K562 (cell line): ENCODE results near the gene FAM174C. TPM values are rescaled to one million over a fixed set of nuclear protein-coding genes. Genes with fewer than 3 reads are reported as not detected.

Experiments
- ATAC-seq: fragments of 200-7000 bp; cut with Tn5 transposase; 3 replicates; pipeline ENCODE4 v1.9.1; 2020; ENCODE audit warnings: moderate library complexity
- BruUV-seq: library from RNA; stranded (reverse); fragments of 400-500 nt; replicated peaks from 2 replicates; lab custom pipeline; 2021; lab: Mats Ljungman, UMichigan
- CTCF ChIA-PET: fragments of 300-600 bp; formaldehyde crosslinking; extraction: SDS; loops from one replicate; lab custom pipeline; 2021; ENCODE audit warnings: low intra/inter-chr PET ratio; lab: Yijun Ruan, JAX
- POLR2A ChIA-PET: fragments of 300-600, 350-650 bp; sonication (Branson Sonifier 250); formaldehyde crosslinking; extraction: SDS; loops from one replicate; lab custom pipeline; 2021; ENCODE audit warnings: antibody characterized with exemption, inconsistent platforms; lab: Yijun Ruan, JAX
- DNase-seq, 4 experiments: peaks; one replicate each; pipeline versions ENCODE4 v3.0.0 to v3.0.0-alpha.2; 2011 to 2018; ENCODE audit warnings: low spot score in 3 of 4, mixed read lengths in 3 of 4; ENCODE audit errors: extremely low read depth in 1 of 4
- FAIRE-seq: peaks from 2 replicates; lab custom pipeline; 2011; peaks lifted over from hg19 to GRCh38; lab: Jason Lieb, UNC
- H2AFZ ChIP-seq: 2 replicates; pipeline ENCODE4 v1.6.0; 2011; ENCODE audit warnings: low read depth, low read length, control low read depth, inconsistent platforms
- H3K27ac ChIP-seq: fragments of 200-600 bp; 3 replicates; pipeline ENCODE4 v1.8.0; 2011; ENCODE audit warnings: low read depth, mild to moderate bottlenecking, control low read depth, inconsistent platforms, low read length, moderate library complexity, mixed read lengths; ENCODE audit errors: extremely low read depth
- H3K27me3 ChIP-seq, 2 experiments: fragments of 300-600 bp in 1 of 2; 2 replicates in 1 of 2; 3 replicates in 1 of 2; pipeline versions ENCODE4 v1.6.0 to v1.8.0; 2011; ENCODE audit warnings: inconsistent platforms in 2 of 2, low read length in 2 of 2, mild to moderate bottlenecking in 1 of 2, mixed read lengths in 1 of 2, moderate library complexity in 1 of 2; ENCODE audit not compliant: control insufficient read depth in 2 of 2, insufficient read depth in 2 of 2
- H3K36me3 ChIP-seq: fragments of 300-600 bp; 3 replicates; pipeline ENCODE4 v1.8.0; 2011; ENCODE audit warnings: mild to moderate bottlenecking, low read length, inconsistent platforms; ENCODE audit not compliant: control insufficient read depth, insufficient read depth
- H3K4me1 ChIP-seq, 2 experiments: fragments of 200-600 bp in 1 of 2; replicated peaks in 1 of 2; 2 replicates in 1 of 2; 3 replicates in 1 of 2; pipeline versions ENCODE4 v1.5.1 to v1.8.0; 2011; ENCODE audit warnings: inconsistent platforms in 2 of 2, low read length in 2 of 2, mild to moderate bottlenecking in 1 of 2, mixed read lengths in 1 of 2, moderate library complexity in 1 of 2; ENCODE audit not compliant: control insufficient read depth in 2 of 2, insufficient read depth in 2 of 2
- H3K4me2 ChIP-seq: 2 replicates; pipeline ENCODE4 v1.6.1; 2011; ENCODE audit warnings: low read length, control low read depth, inconsistent platforms, mixed read lengths; ENCODE audit not compliant: insufficient read depth
- H3K4me3 ChIP-seq: fragments of 200-600 bp; sonication (generic), shearing (Covaris generic); 2 replicates; pipeline ENCODE4 v1.5.1; 2016; ENCODE audit warnings: control low read depth, inconsistent platforms
- H3K79me2 ChIP-seq: fragments of 200-600 bp; 3 replicates; pipeline ENCODE4 v1.8.0; 2011; ENCODE audit warnings: low read length, inconsistent platforms; ENCODE audit not compliant: control insufficient read depth, insufficient read depth
- H3K9ac ChIP-seq, 2 experiments: 2 replicates each; pipeline versions ENCODE4 v1.6.0 to v1.6.1; 2011; ENCODE audit warnings: low read depth in 2 of 2, low read length in 2 of 2, control low read depth in 1 of 2, inconsistent platforms in 1 of 2, mild to moderate bottlenecking in 1 of 2, mixed read lengths in 1 of 2; ENCODE audit not compliant: insufficient read depth in 1 of 2
- H3K9me1 ChIP-seq: one replicate; pipeline ENCODE4 v1.6.0; 2011; ENCODE audit warnings: inconsistent platforms, mild to moderate bottlenecking, low read length, moderate library complexity; ENCODE audit not compliant: control insufficient read depth, insufficient read depth
- H3K9me3 ChIP-seq: replicated peaks from 2 replicates; pipeline ENCODE4 v1.5.1; 2011; ENCODE audit warnings: low read depth, low read length, inconsistent platforms; ENCODE audit not compliant: control insufficient read depth, insufficient read depth
- H4K20me1 ChIP-seq: replicated peaks from 2 replicates; pipeline ENCODE4 v1.6.1; 2011; ENCODE audit warnings: low read length, inconsistent platforms, mixed read lengths; ENCODE audit not compliant: control insufficient read depth, insufficient read depth
- EGR1 ChIP-seq: fragments of 450-650 bp; conservative IDR thresholded peaks from 2 replicates; pipeline ENCODE4 v1.6.1; 2017; ENCODE audit warnings: mild to moderate bottlenecking
- MLLT1 ChIP-seq, 2 experiments: fragments of 450-650 bp; IDR thresholded peaks; 2 replicates each; pipeline ENCODE4 v1.6.1; 2016
- NR2C1 ChIP-seq, 2 experiments: fragments of 450-650 bp; IDR thresholded peaks; 2 replicates each; pipeline ENCODE4 v1.6.1; 2017; ENCODE audit warnings: mild to moderate bottlenecking in 2 of 2, antibody characterized with exemption in 1 of 2, inconsistent platforms in 1 of 2, missing compliant biosample characterization in 1 of 2, missing genetic modification characterization in 1 of 2
- NR2C2 ChIP-seq, 2 experiments: fragments of 200-800 bp in 1 of 2; sonication (Bioruptor generic) in 1 of 2; sonication (generic) in 1 of 2; formaldehyde crosslinking in 1 of 2; IDR thresholded peaks; 2 replicates each; pipeline versions ENCODE4 v1.6.1 to v1.8.0; 2016 to 2022; ENCODE audit warnings: mild to moderate bottlenecking in 1 of 2, missing compliant biosample characterization in 1 of 2, missing genetic modification characterization in 1 of 2, missing genetic modification reagents in 1 of 2
- PHF8 ChIP-seq: fragments of 200-600 bp; sonication (generic); IDR thresholded peaks from 2 replicates; pipeline ENCODE4 v1.6.1; 2012; ENCODE audit warnings: mixed run types, mild to moderate bottlenecking, inconsistent platforms, low read length, moderate library complexity, borderline replicate concordance
- POLR2B ChIP-seq: fragments of 450-650 bp; IDR thresholded peaks from 2 replicates; pipeline ENCODE4 v1.6.1; 2018; ENCODE audit warnings: low read depth; ENCODE audit not compliant: partially characterized antibody
- WGBS: fragments of 100-300 bp; shearing (Covaris generic); methylation state at CpG from one replicate; pipeline ENCODE4 v1.1.6; 2016; ENCODE audit warnings: low coverage, mixed read lengths; ENCODE audit not compliant: insufficient coverage; ENCODE audit errors: missing lambda C conversion rate; 5-methylcytosine and 5-hydroxymethylcytosine counted together
- in situ Hi-C: fragments of 300-500 bp; cut with MboI; formaldehyde crosslinking; loops from 4 replicates; pipeline ENCODE4 v1.15.0; 2018; ENCODE audit warnings: inconsistent platforms, mixed read lengths
- intact Hi-C: fragments of 100-400 bp; cut with micrococcal nuclease; formaldehyde crosslinking; loops from 2 replicates; pipeline ENCODE4 v1.14.2; 2022
- polyA plus RNA-seq, 8 experiments: library from polyadenylated mRNA; depleted of rRNA in 4 of 8; stranded (reverse) in 5 of 8; unstranded in 3 of 8; fragments of >200 nt; fragmentation: Nextera tagmentation in 2 of 8; fragmentation: Illumina TruSeq in 1 of 8; extraction: Ambion mirVana in 2 of 8; extraction: Trizol in 1 of 8; gene quantifications; 2 replicates each; pipeline versions ENCODE4 v1.2.1 to v1.2.3, GENCODE V29; 2011 to 2014; ENCODE audit warnings: inconsistent platforms in 1 of 8, missing spikeins in 1 of 8
- total RNA-seq, 7 experiments: library from RNA; depleted of rRNA in 6 of 7; stranded (reverse); fragments of >200 nt in 6 of 7; fragmentation: Illumina TruSeq in 2 of 7; extraction: Trizol in 2 of 7; gene quantifications; 2 replicates each; pipeline versions ENCODE4 v1.2.1 to v1.2.3, GENCODE V29; 2011 to 2021; ENCODE audit warnings: low replicate concordance in 1 of 7

FAM174C gene
- total and polyA plus RNA-seq, 9 of the 15 experiments (the other 6 are each of a cell fraction or from before 2014, with no cell fraction given), result 0.66 to 89.6 (median 20.3) TPM

DNA sequence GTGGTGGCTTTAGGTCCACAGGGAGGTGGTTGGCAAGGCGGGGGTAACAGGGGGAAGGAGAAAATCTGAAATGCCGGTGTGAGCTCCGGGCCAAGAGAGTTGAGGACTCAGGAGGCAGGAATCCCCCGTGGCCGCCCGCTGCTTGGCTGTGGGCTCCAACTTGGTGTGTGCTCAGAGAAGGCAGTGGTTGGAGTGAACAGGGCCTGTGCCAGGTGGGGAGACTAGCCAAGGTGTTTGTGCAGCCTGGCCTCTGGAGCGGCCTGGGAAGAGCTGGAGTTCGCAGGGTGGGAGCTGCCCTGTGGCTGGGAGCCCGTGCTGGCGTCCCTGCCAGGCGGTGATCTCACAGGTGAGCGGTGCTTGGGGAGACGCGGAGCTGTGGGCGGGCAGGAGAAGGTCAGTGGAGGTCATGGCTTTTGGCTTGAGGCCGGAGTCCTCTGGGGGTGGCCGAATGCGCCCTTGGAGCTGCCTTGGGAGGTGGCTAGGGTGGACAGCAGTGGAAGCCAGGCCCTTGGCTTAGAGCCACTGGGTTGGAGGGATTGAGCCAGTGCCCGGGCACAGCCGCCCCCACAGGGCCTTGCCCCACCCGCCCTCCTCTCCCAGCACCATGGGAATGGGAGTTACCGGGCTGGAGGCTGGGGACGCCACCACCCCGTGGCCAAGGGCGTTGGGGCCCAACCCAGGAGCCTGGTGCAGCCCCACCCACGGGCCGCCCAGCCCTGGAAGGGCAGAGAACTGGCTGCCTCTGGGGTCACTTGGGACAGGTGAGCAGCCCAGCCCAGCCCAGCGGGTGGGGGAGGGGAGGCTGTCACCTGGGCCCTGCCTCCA is 13.3 kb upstream of the FAM174C start (continued):
- TF ChIP-seq PHF8 (peak; percentile 1; the same call in 1 of the 2 replicates), NR2C2 (CRISPR knock-in tag; IDR thresholded peaks at IDR 0.05) (no peak), NR2C2 (tag; IDR thresholded peaks at IDR 0.05) (peak; percentile 31; the same call in 1 of the 2 replicates)

- no peak overlapping the region for H2AFZ ChIP-seq
- FAIRE-seq (no peak), DNase-seq (no peak), ATAC-seq (no peak)
- H3K4me1 ChIP-seq, result peaks cover 67 to 95% of the 10 kb centered on the region in 2 experiments
- WGBS, result 70% methylated on average over 4 of the region's 21 CpGs
- 0 out of 2 replicates have a peak overlapping the region, but pooled peaks have one; percentile 84 for H3K4me2 ChIP-seq
- H3K9me1 ChIP-seq, result no peaks in the 10 kb centered on the region
- intact Hi-C loops, result no loop called here
- H3K9ac ChIP-seq, result peak overlapping the region; percentile 28 to 92; a peak in 3 of 4 replicates
- TF ChIP-seq EGR1 (peak; percentile 71), POLR2B (no peak), MLLT1 (IDR thresholded peaks at IDR 0.05) (peak in 1 of 2 experiments; percentile 23; a peak in 1 of 4 replicates), NR2C1 (IDR thresholded peaks at IDR 0.05) (no peak), NR2C1 (tag; IDR thresholded peaks at IDR 0.05) (0 out of 2 replicates have a peak, but pooled peaks have one; percentile 32)
- peaks cover 17% of the 10 kb centered on the region for H3K79me2 ChIP-seq
- 0 out of 2 replicates have a peak, but pooled peaks cover 4% of the 10 kb centered on the region for H4K20me1 ChIP-seq
- no peaks in the 10 kb centered on the region for H3K27me3 ChIP-seq
- no peak overlapping the region for H3K4me3 ChIP-seq
- H3K9me3 ChIP-seq, result no peaks in the 10 kb centered on the region
- no TSS peak for BruUV-seq
- H3K36me3 ChIP-seq, result peaks cover 11% of the 10 kb centered on the region; the same call in 2 of the 3 replicates
- ChIA-PET POLR2A (interaction anchor here (1.1 to 2.6 kb wide), 2 partner anchors 10 kb away, joined by 3 to 14 read pairs; no protein-coding TSS in a partner anchor), CTCF (no interaction called here)
- H3K27ac ChIP-seq, result peak overlapping the region; percentile 83; the same call in 1 of the 3 replicates
- in situ Hi-C loops, result no loop called here
These were observed 12.7 kb upstream of the FAM174C start for GRCh38 chr19:1262623-1263123.
